ENCODE data around the gene MRM1.

The MRM1 gene

GRCh38 chr17:36610474-36610873, 9.1 kb downstream of the MRM1 start:
- H3K27me3 ChIP-seq (ENCODE audit: control insufficient read depth in 5 of 5, insufficient read depth in 4 of 5, low read length in 5 of 5), result peaks cover 0 to 14% (median 9%) of the 10 kb centered on the region in 5 donors
- no peak overlapping the region for H3K9ac ChIP-seq (ENCODE audit: low read length in 5 of 5)
- peaks cover 0 to 9% (median 7%) of the 10 kb centered on the region in 5 donors for H3K4me1 ChIP-seq (ENCODE audit: control insufficient read depth in 5 of 5, insufficient read depth in 5 of 5, low read length in 5 of 5)
- H3K4me3 ChIP-seq (ENCODE audit: low read depth in 1 of 5, low read length in 5 of 5), result no peak overlapping the region
- no peaks in the 10 kb centered on the region for H3K9me3 ChIP-seq (ENCODE audit: control insufficient read depth in 5 of 5, low read length in 5 of 5)
- no peak overlapping the region for H3K27ac ChIP-seq (ENCODE audit: low read depth, low read length)
- peaks cover 0 to 7% (median 0%) of the 10 kb centered on the region in 5 donors for H3K36me3 ChIP-seq (ENCODE audit: control insufficient read depth in 5 of 5, insufficient read depth in 5 of 5, low read length in 5 of 5)

- Histone ChIP-seq H3K27me3 (ENCODE audit: control insufficient read depth in 5 of 5, insufficient read depth in 4 of 5, low read length in 5 of 5) (peaks cover 0 to 20% (median 11%) of the 10 kb centered on the region in 5 donors), H3K4me3 (ENCODE audit: low read depth in 1 of 5, low read length in 5 of 5) (no peak overlapping the region), H3K4me1 (ENCODE audit: control insufficient read depth in 5 of 5, insufficient read depth in 5 of 5, low read length in 5 of 5) (peaks cover 0 to 9% (median 7%) of the 10 kb centered on the region in 5 donors), H3K9me3 (ENCODE audit: control insufficient read depth in 5 of 5, low read length in 5 of 5) (no peaks in the 10 kb centered on the region), H3K27ac (ENCODE audit: low read depth, low read length) (no peak overlapping the region), H3K36me3 (ENCODE audit: control insufficient read depth in 5 of 5, insufficient read depth in 5 of 5, low read length in 5 of 5) (peaks cover 0 to 7% (median 0%) of the 10 kb centered on the region in 5 donors), H3K9ac (ENCODE audit: low read length in 5 of 5) (no peak overlapping the region)
Observed at GRCh38 chr17:36611345-36612072, 10.1 kb downstream of the MRM1 start.

DNA sequence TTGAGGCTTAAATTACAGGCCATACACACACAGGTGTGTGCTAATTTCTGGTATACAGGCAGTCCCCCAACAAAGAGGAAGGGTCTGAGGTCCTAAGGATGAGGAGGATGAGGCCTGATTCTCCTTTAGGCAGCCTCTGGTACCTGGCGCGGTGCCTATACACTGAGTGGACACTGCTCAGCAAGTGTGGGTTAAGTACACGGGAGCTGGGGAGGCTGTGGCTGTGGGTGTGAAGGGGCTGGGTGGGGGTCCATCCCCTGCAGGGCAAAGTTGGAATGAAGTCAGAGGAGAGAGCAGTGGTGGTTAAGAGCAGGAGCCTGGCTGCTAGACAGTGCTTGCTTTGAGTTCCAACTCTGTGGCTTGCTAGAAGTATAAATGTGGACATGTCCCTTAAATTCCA, 10.9 kb downstream of the MRM1 start:
- Histone ChIP-seq H3K4me3 (ENCODE audit: low read depth in 1 of 5, low read length in 5 of 5) (no peak overlapping the region), H3K9ac (ENCODE audit: low read length in 5 of 5) (no peak overlapping the region), H3K27me3 (ENCODE audit: control insufficient read depth in 5 of 5, insufficient read depth in 4 of 5, low read length in 5 of 5) (peaks cover 0 to 20% (median 16%) of the 10 kb centered on the region in 5 donors), H3K36me3 (ENCODE audit: control insufficient read depth in 5 of 5, insufficient read depth in 5 of 5, low read length in 5 of 5) (peaks cover 0 to 7% (median 0%) of the 10 kb centered on the region in 5 donors), H3K27ac (ENCODE audit: low read depth, low read length) (no peak overlapping the region), H3K4me1 (ENCODE audit: control insufficient read depth in 5 of 5, insufficient read depth in 5 of 5, low read length in 5 of 5) (peaks cover 0 to 9% (median 7%) of the 10 kb centered on the region in 5 donors), H3K9me3 (ENCODE audit: control insufficient read depth in 5 of 5, low read length in 5 of 5) (no peaks in the 10 kb centered on the region)

DNA sequence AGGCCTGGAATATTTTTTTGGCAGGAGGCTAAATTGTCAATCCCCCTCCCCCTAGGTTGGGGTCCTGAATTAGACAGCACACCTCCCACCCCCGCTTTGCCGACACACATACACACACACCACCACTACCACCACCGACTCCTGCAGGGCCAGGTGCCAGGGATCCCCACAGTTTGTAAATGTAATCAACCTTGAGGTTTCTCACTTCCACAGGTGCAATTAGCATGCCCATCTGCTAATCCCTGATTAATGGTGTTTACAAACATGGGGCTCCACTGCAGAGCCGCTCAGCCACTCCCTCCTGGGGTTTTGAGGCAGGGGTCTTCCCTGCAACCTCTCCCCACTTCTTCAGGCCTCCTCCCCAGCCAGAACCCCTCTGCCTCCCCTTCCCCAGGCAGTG, 11.8 kb downstream of the MRM1 start:
- H3K36me3 ChIP-seq (ENCODE audit: control insufficient read depth in 5 of 5, insufficient read depth in 5 of 5, low read length in 5 of 5), result peaks cover 0 to 1% (median 0%) of the 10 kb centered on the region in 5 donors
- H3K27me3 ChIP-seq (ENCODE audit: control insufficient read depth in 5 of 5, insufficient read depth in 4 of 5, low read length in 5 of 5), result peaks cover 0 to 23% (median 20%) of the 10 kb centered on the region in 5 donors
- H3K4me1 ChIP-seq (ENCODE audit: control insufficient read depth in 5 of 5, insufficient read depth in 5 of 5, low read length in 5 of 5), result peaks cover 0 to 9% (median 7%) of the 10 kb centered on the region in 5 donors
- no peak overlapping the region for H3K9ac ChIP-seq (ENCODE audit: low read length in 5 of 5)
- no peak overlapping the region for H3K27ac ChIP-seq (ENCODE audit: low read depth, low read length)
- H3K9me3 ChIP-seq (ENCODE audit: control insufficient read depth in 5 of 5, low read length in 5 of 5), result no peaks in the 10 kb centered on the region
- no peak overlapping the region for H3K4me3 ChIP-seq (ENCODE audit: low read depth in 1 of 5, low read length in 5 of 5)

GRCh38 chr17:36614081-36614480, 12.7 kb downstream of the MRM1 start:
- Histone ChIP-seq H3K4me1 (ENCODE audit: control insufficient read depth in 5 of 5, insufficient read depth in 5 of 5, low read length in 5 of 5) (peaks cover 0 to 4% (median 2%) of the 10 kb centered on the region in 5 donors), H3K36me3 (ENCODE audit: control insufficient read depth in 5 of 5, insufficient read depth in 5 of 5, low read length in 5 of 5) (no peaks in the 10 kb centered on the region), H3K9ac (ENCODE audit: low read length in 5 of 5) (peak overlapping the region in 1 of 5 donors; percentile 20), H3K27me3 (ENCODE audit: control insufficient read depth in 5 of 5, insufficient read depth in 4 of 5, low read length in 5 of 5) (peaks cover 0 to 29% (median 21%) of the 10 kb centered on the region in 5 donors), H3K9me3 (ENCODE audit: control insufficient read depth in 5 of 5, low read length in 5 of 5) (no peaks in the 10 kb centered on the region), H3K4me3 (ENCODE audit: low read depth in 1 of 5, low read length in 5 of 5) (no peak overlapping the region), H3K27ac (ENCODE audit: low read depth, low read length) (no peak overlapping the region)

GRCh38 chr17:36614933-36615332, 13.6 kb downstream of the MRM1 start:
- H3K36me3 ChIP-seq (ENCODE audit: control insufficient read depth in 5 of 5, insufficient read depth in 5 of 5, low read length in 5 of 5), result no peaks in the 10 kb centered on the region
- peaks cover 0 to 29% (median 21%) of the 10 kb centered on the region in 5 donors for H3K27me3 ChIP-seq (ENCODE audit: control insufficient read depth in 5 of 5, insufficient read depth in 4 of 5, low read length in 5 of 5)
- H3K9me3 ChIP-seq (ENCODE audit: control insufficient read depth in 5 of 5, low read length in 5 of 5), result no peaks in the 10 kb centered on the region
- no peak overlapping the region for H3K27ac ChIP-seq (ENCODE audit: low read depth, low read length)
- H3K9ac ChIP-seq (ENCODE audit: low read length in 5 of 5), result no peak overlapping the region
- H3K4me3 ChIP-seq (ENCODE audit: low read depth in 1 of 5, low read length in 5 of 5), result no peak overlapping the region
- H3K4me1 ChIP-seq (ENCODE audit: control insufficient read depth in 5 of 5, insufficient read depth in 5 of 5, low read length in 5 of 5), result no peaks in the 10 kb centered on the region

DNA sequence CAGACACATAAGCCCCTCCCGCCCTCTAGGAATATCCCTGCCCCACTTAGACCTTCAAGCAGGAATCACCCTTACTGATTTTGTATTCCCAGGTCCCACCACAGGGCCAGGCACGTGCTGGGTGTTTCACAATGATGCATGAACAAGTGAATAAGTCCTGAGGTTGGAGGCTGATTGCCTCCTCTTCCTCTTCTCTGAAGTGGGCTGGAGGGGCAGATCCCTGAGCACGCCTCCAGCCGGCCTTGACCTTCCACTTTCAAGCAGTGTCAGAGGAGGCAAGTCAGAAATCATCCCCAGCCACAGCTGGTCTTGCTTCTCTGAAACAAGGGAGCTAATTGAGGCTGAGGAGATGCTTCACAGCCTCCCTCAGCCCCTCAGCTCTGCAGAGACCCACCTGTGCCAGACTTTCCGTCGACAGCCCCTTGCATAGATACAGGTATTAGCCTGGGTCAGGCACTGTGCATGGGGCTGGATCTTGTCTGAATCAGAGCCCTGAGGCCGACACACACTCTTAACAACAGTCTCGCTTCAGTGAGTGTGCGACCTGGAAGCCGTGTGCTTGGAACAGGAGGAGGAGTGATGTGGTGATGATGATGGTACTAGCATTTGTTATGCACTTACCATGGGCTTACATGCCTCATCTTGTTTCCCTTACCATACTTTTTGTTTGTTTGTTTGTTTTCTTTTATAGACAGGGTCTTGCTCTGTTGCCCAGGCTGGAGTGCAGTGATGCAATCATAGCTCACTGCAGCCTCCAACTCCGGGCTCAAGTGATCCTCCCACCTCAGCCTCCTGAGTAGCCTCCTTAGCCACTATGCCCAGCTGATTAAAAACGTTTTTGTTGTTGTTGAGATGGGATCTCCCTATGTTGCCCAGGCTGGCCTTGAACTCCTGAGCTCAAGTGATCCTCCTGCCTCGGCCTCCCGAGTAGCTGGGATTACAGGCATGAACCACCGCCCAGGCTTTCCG, 15.0 kb downstream of the MRM1 start:
- Histone ChIP-seq H3K9me3 (ENCODE audit: control insufficient read depth in 5 of 5, low read length in 5 of 5) (no peaks in the 10 kb centered on the region), H3K9ac (ENCODE audit: low read length in 5 of 5) (no peak overlapping the region), H3K27me3 (ENCODE audit: control insufficient read depth in 5 of 5, insufficient read depth in 4 of 5, low read length in 5 of 5) (peaks cover 0 to 29% (median 21%) of the 10 kb centered on the region in 5 donors), H3K36me3 (ENCODE audit: control insufficient read depth in 5 of 5, insufficient read depth in 5 of 5, low read length in 5 of 5) (no peaks in the 10 kb centered on the region), H3K4me3 (ENCODE audit: low read depth in 1 of 5, low read length in 5 of 5) (no peak overlapping the region), H3K4me1 (ENCODE audit: control insufficient read depth in 5 of 5, insufficient read depth in 5 of 5, low read length in 5 of 5) (no peaks in the 10 kb centered on the region), H3K27ac (ENCODE audit: low read depth, low read length) (no peak overlapping the region)

DNA sequence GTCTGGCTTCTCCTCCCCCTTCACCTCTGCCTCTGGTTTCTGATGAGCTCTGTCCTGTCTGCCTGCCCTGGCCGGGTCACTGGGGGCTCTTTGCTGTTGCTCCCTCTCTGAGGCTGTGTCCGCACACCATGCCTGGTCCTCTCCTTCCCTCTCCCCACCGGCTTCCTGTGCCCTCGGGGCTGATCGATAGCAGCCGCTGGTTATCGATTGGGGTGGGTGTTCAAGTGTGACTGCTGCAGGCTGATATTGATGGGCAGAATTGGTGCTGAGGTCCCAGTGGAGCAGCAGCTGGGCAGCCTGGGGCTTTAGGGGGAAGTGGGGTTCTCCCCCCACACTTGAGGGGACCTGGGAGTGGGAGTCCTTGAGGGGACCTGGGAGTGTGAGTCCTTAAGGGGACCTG, 16.4 kb downstream of the MRM1 start:
- H3K36me3 ChIP-seq (ENCODE audit: control insufficient read depth in 5 of 5, insufficient read depth in 5 of 5, low read length in 5 of 5), result no peaks in the 10 kb centered on the region
- H3K27ac ChIP-seq (ENCODE audit: low read depth, low read length), result no peak overlapping the region
- H3K27me3 ChIP-seq (ENCODE audit: control insufficient read depth in 5 of 5, insufficient read depth in 4 of 5, low read length in 5 of 5), result peaks cover 0 to 29% (median 21%) of the 10 kb centered on the region in 5 donors
- H3K9me3 ChIP-seq (ENCODE audit: control insufficient read depth in 5 of 5, low read length in 5 of 5), result no peaks in the 10 kb centered on the region
- no peak overlapping the region for H3K9ac ChIP-seq (ENCODE audit: low read length in 5 of 5)
- no peaks in the 10 kb centered on the region for H3K4me1 ChIP-seq (ENCODE audit: control insufficient read depth in 5 of 5, insufficient read depth in 5 of 5, low read length in 5 of 5)
- H3K4me3 ChIP-seq (ENCODE audit: low read depth in 1 of 5, low read length in 5 of 5), result no peak overlapping the region

DNA sequence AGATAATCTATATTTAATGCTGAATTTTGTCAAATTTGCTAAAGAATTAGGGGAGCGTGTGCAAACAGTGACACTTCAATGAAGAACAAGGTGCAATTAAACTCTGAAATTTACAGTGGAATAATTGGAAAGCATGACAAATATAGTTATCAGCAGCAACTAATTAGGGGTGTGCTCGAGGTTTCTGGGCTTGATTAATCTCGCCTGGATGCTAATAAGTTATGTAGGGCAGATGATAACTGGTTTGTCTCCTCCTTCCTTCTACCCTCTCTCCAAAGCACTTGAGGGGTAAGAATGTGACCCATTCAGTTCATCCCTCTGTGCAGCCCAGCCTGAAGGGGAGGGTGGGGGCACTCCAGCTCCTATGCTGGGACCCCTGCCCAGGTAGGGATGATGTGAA, 21.9 kb downstream of the MRM1 start:
- Histone ChIP-seq H3K4me3 (ENCODE audit: low read depth in 1 of 5, low read length in 5 of 5) (no peak overlapping the region), H3K27me3 (ENCODE audit: control insufficient read depth in 5 of 5, insufficient read depth in 4 of 5, low read length in 5 of 5) (peaks cover 0 to 4% (median 0%) of the 10 kb centered on the region in 5 donors), H3K4me1 (ENCODE audit: control insufficient read depth in 5 of 5, insufficient read depth in 5 of 5, low read length in 5 of 5) (no peaks in the 10 kb centered on the region), H3K36me3 (ENCODE audit: control insufficient read depth in 5 of 5, insufficient read depth in 5 of 5, low read length in 5 of 5) (no peaks in the 10 kb centered on the region), H3K9me3 (ENCODE audit: control insufficient read depth in 5 of 5, low read length in 5 of 5) (no peaks in the 10 kb centered on the region), H3K27ac (ENCODE audit: low read depth, low read length) (no peak overlapping the region), H3K9ac (ENCODE audit: low read length in 5 of 5) (no peak overlapping the region)

DNA sequence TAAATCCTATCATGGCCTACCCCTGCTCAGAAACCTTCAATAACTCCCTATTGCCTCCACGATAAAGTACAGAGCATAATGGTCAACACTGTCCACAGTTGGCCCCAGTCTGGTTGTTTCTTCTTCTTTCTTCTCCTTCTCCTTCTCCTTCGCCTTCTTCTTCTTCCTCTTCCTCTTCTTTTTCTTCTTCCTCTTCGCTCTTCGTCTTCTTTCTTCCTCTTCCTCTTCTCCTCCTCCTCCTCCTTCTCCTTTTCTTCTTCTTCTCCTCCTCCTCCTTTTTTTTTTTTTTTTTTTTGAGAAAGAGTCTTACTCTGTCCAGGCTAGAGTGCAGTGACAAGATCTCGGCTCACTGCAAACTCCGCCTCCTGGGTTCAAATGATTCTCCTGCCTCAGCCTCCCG, 23.8 kb downstream of the MRM1 start:
- Histone ChIP-seq H3K9me3 (ENCODE audit: control insufficient read depth in 5 of 5, low read length in 5 of 5) (no peaks in the 10 kb centered on the region), H3K9ac (ENCODE audit: low read length in 5 of 5) (no peak overlapping the region), H3K27ac (ENCODE audit: low read depth, low read length) (no peak overlapping the region), H3K27me3 (ENCODE audit: control insufficient read depth in 5 of 5, insufficient read depth in 4 of 5, low read length in 5 of 5) (no peaks in the 10 kb centered on the region), H3K4me3 (ENCODE audit: low read depth in 1 of 5, low read length in 5 of 5) (no peak overlapping the region), H3K36me3 (ENCODE audit: control insufficient read depth in 5 of 5, insufficient read depth in 5 of 5, low read length in 5 of 5) (no peaks in the 10 kb centered on the region), H3K4me1 (ENCODE audit: control insufficient read depth in 5 of 5, insufficient read depth in 5 of 5, low read length in 5 of 5) (peaks cover 0 to 7% (median 2%) of the 10 kb centered on the region in 5 donors)
